SKM-1 (cell line): ENCODE results near the gene DDX51.

Experiments
- DNase-seq: peaks from one replicate; lab custom pipeline; 2025; ENCODE audit not compliant: unreplicated experiment; lab: John Stamatoyannopoulos, UW

DDX51 gene

GRCh38 chr12:132144115-132144809, at the start of gene DDX51, which contains the start of gene NOC4L:
Gene DDX51 (minus strand): TSS chr12:132144319. CDS start chr12:132144296, 23 bp downstream.
Gene NOC4L (plus strand): TSS chr12:132144457. CDS start chr12:132144489, 32 bp downstream.
- peak; percentile 13 for DNase-seq

GRCh38 chr12:132191715-132192553, 47.8 kb upstream of the DDX51 start:
- DNase-seq, result no peak

GRCh38 chr12:132190834-132191500, 46.8 kb upstream of the DDX51 start:
- no peak for DNase-seq

- no peak for DNase-seq
These were observed 46.1 kb upstream of the DDX51 start for GRCh38 chr12:132190012-132190755.

GRCh38 chr12:132189378-132190011, 45.4 kb upstream of the DDX51 start:
- no peak for DNase-seq

GRCh38 chr12:132188916-132189325, 44.8 kb upstream of the DDX51 start:
- DNase-seq, result no peak

GRCh38 chr12:132188451-132188901, 44.4 kb upstream of the DDX51 start:
- DNase-seq, result no peak

- no peak for DNase-seq
These were observed 43.7 kb upstream of the DDX51 start for GRCh38 chr12:132187646-132188450.

GRCh38 chr12:132186857-132187620, 42.9 kb upstream of the DDX51 start:
- DNase-seq, result no peak

- DNase-seq, result no peak
These were observed 42.2 kb upstream of the DDX51 start for GRCh38 chr12:132186208-132186856.

GRCh38 chr12:132185705-132186104, 41.6 kb upstream of the DDX51 start:
- DNase-seq, result no peak

- no peak for DNase-seq
These were observed 38.7 kb upstream of the DDX51 start for GRCh38 chr12:132182711-132183365.

GRCh38 chr12:132182206-132182710, 38.1 kb upstream of the DDX51 start:
- no peak for DNase-seq

- DNase-seq, result no peak
These were observed 37.6 kb upstream of the DDX51 start for GRCh38 chr12:132181570-132182200.

- no peak for DNase-seq
These were observed 36.8 kb upstream of the DDX51 start for GRCh38 chr12:132180648-132181546.
